ENCODE results near the gene STIMATE.

STIMATE gene

GRCh38 chr3:52822363-52822762 lies 75.0 kb downstream of the STIMATE start:
- Mint-ChIP-seq H3K4me3 (no peak overlapping the region), H3K36me3 (peaks cover 0 to 3% of the 10 kb centered on the region in 2 donors), H3K27ac (no peak overlapping the region), H3K4me1 (no peaks in the 10 kb centered on the region), H3K27me3 (no peaks in the 10 kb centered on the region), H3K9me3 (no peaks in the 10 kb centered on the region)
- DNase-seq (no peak), ATAC-seq (replicated peaks) (no peak)

GRCh38 chr3:52820736-52821135 lies 76.6 kb downstream of the STIMATE start:
- DNase-seq: no peak
- peak; percentile 59 to 63 for ATAC-seq (replicated peaks)

GRCh38 chr3:52819936-52820335 lies 77.4 kb downstream of the STIMATE start:
- H3K4me3 Mint-ChIP-seq: no peak overlapping the region
- no peak for ATAC-seq (replicated peaks)

More at GRCh38 chr3:52820736-52821135, 76.6 kb downstream of the STIMATE start:
- Mint-ChIP-seq H3K27ac (no peak overlapping the region), H3K4me3 (no peak overlapping the region), H3K4me1 (no peaks in the 10 kb centered on the region), H3K36me3 (peaks cover 0 to 3% of the 10 kb centered on the region in 2 donors), H3K9me3 (no peaks in the 10 kb centered on the region), H3K27me3 (no peaks in the 10 kb centered on the region)

GRCh38 chr3:52817860-52818259 lies 79.5 kb downstream of the STIMATE start:
- Mint-ChIP-seq H3K36me3 (peaks cover 0 to 3% of the 10 kb centered on the region in 2 donors), H3K4me1 (no peaks in the 10 kb centered on the region), H3K4me3 (no peak overlapping the region), H3K9me3 (no peaks in the 10 kb centered on the region), H3K27ac (no peak overlapping the region), H3K27me3 (no peaks in the 10 kb centered on the region)
- DNase-seq: no peak
- no peak for ATAC-seq (replicated peaks)

More at GRCh38 chr3:52819936-52820335, 77.4 kb downstream of the STIMATE start:
- peak overlapping the region; percentile 37 for H3K27ac Mint-ChIP-seq
- no peak for DNase-seq
- H3K4me1 Mint-ChIP-seq: no peaks in the 10 kb centered on the region
- H3K9me3 Mint-ChIP-seq: no peaks in the 10 kb centered on the region
- H3K27me3 Mint-ChIP-seq: no peaks in the 10 kb centered on the region
- H3K36me3 Mint-ChIP-seq: peaks cover 0 to 3% of the 10 kb centered on the region in 2 donors

- ATAC-seq (replicated peaks) (no peak), DNase-seq (no peak)
- peaks cover 0 to 3% of the 10 kb centered on the region in 2 donors for H3K36me3 Mint-ChIP-seq
- no peaks in the 10 kb centered on the region for H3K4me1 Mint-ChIP-seq
- no peak overlapping the region for H3K4me3 Mint-ChIP-seq
- H3K27ac Mint-ChIP-seq: peak overlapping the region; percentile 14
- no peaks in the 10 kb centered on the region for H3K27me3 Mint-ChIP-seq
- no peaks in the 10 kb centered on the region for H3K9me3 Mint-ChIP-seq
Measured at GRCh38 chr3:52817221-52817620, 80.1 kb downstream of the STIMATE start.

GRCh38 chr3:52816654-52817053 lies 80.7 kb downstream of the STIMATE start:
- H3K4me3 Mint-ChIP-seq: no peak overlapping the region
- no peaks in the 10 kb centered on the region for H3K4me1 Mint-ChIP-seq
- no peak overlapping the region for H3K27ac Mint-ChIP-seq
- H3K9me3 Mint-ChIP-seq: no peaks in the 10 kb centered on the region
- no peak for ATAC-seq (replicated peaks)
- H3K36me3 Mint-ChIP-seq: peaks cover 0 to 3% of the 10 kb centered on the region in 2 donors
- H3K27me3 Mint-ChIP-seq: no peaks in the 10 kb centered on the region
- DNase-seq: no peak

GRCh38 chr3:52816199-52816598 lies 81.1 kb downstream of the STIMATE start:
- Mint-ChIP-seq H3K4me1 (no peaks in the 10 kb centered on the region), H3K4me3 (no peak overlapping the region), H3K27ac (no peak overlapping the region), H3K36me3 (peaks cover 0 to 3% of the 10 kb centered on the region in 2 donors), H3K27me3 (no peaks in the 10 kb centered on the region), H3K9me3 (no peaks in the 10 kb centered on the region)
- no peak for DNase-seq
- ATAC-seq (replicated peaks): no peak

GRCh38 chr3:52813810-52814209 lies 83.5 kb downstream of the STIMATE start:
- no peak overlapping the region for H3K27ac Mint-ChIP-seq
- no peaks in the 10 kb centered on the region for H3K9me3 Mint-ChIP-seq
- peaks cover 0 to 8% of the 10 kb centered on the region in 2 donors for H3K27me3 Mint-ChIP-seq
- no peaks in the 10 kb centered on the region for H3K36me3 Mint-ChIP-seq
- H3K4me3 Mint-ChIP-seq: no peak overlapping the region
- ATAC-seq (replicated peaks) (no peak), DNase-seq (no peak)
- H3K4me1 Mint-ChIP-seq: peaks cover 3 to 5% of the 10 kb centered on the region in 2 donors

- H3K9me3 Mint-ChIP-seq: no peaks in the 10 kb centered on the region
- H3K27me3 Mint-ChIP-seq: peaks cover 0 to 8% of the 10 kb centered on the region in 2 donors
- no peak for DNase-seq
- no peak overlapping the region for H3K4me3 Mint-ChIP-seq
- peaks cover 3 to 5% of the 10 kb centered on the region in 2 donors for H3K4me1 Mint-ChIP-seq
- H3K27ac Mint-ChIP-seq: no peak overlapping the region
- no peaks in the 10 kb centered on the region for H3K36me3 Mint-ChIP-seq
- ATAC-seq (replicated peaks): no peak
Measured at GRCh38 chr3:52811452-52812011, 85.8 kb downstream of the STIMATE start.

GRCh38 chr3:52810923-52811322 lies 86.4 kb downstream of the STIMATE start:
- DNase-seq (no peak), ATAC-seq (replicated peaks) (no peak)
- peaks cover 3 to 5% of the 10 kb centered on the region in 2 donors for H3K4me1 Mint-ChIP-seq
- H3K9me3 Mint-ChIP-seq: no peaks in the 10 kb centered on the region
- H3K27ac Mint-ChIP-seq: no peak overlapping the region
- no peak overlapping the region for H3K4me3 Mint-ChIP-seq
- no peaks in the 10 kb centered on the region for H3K36me3 Mint-ChIP-seq
- H3K27me3 Mint-ChIP-seq: peaks cover 0 to 8% of the 10 kb centered on the region in 2 donors

- peaks cover 3 to 5% of the 10 kb centered on the region in 2 donors for H3K4me1 Mint-ChIP-seq
- H3K27ac Mint-ChIP-seq: no peak overlapping the region
- ATAC-seq (replicated peaks) (no peak), DNase-seq (no peak)
- H3K27me3 Mint-ChIP-seq: peaks cover 0 to 8% of the 10 kb centered on the region in 2 donors
- H3K36me3 Mint-ChIP-seq: no peaks in the 10 kb centered on the region
- H3K4me3 Mint-ChIP-seq: no peak overlapping the region
- no peaks in the 10 kb centered on the region for H3K9me3 Mint-ChIP-seq
Measured at GRCh38 chr3:52809662-52810377, 87.5 kb downstream of the STIMATE start.

GRCh38 chr3:52809149-52809548 lies 88.2 kb downstream of the STIMATE start:
- Mint-ChIP-seq H3K27me3 (peaks cover 0 to 8% of the 10 kb centered on the region in 2 donors), H3K4me3 (no peak overlapping the region), H3K9me3 (no peaks in the 10 kb centered on the region), H3K4me1 (peaks cover 3 to 5% of the 10 kb centered on the region in 2 donors), H3K36me3 (no peaks in the 10 kb centered on the region), H3K27ac (no peak overlapping the region)
- ATAC-seq (replicated peaks): no peak
- no peak for DNase-seq

- ATAC-seq (replicated peaks) (no peak), DNase-seq (no peak)
- H3K27ac Mint-ChIP-seq: no peak overlapping the region
- H3K9me3 Mint-ChIP-seq: no peaks in the 10 kb centered on the region
- peaks cover 0 to 8% of the 10 kb centered on the region in 2 donors for H3K27me3 Mint-ChIP-seq
- H3K4me3 Mint-ChIP-seq: no peak overlapping the region
- H3K36me3 Mint-ChIP-seq: no peaks in the 10 kb centered on the region
- H3K4me1 Mint-ChIP-seq: peaks cover 3 to 5% of the 10 kb centered on the region in 2 donors
Measured at GRCh38 chr3:52805270-52806039, 91.9 kb downstream of the STIMATE start.

GRCh38 chr3:52801839-52802238 lies 95.5 kb downstream of the STIMATE start:
- ATAC-seq (replicated peaks) (no peak), DNase-seq (no peak)
- Mint-ChIP-seq H3K9me3 (no peaks in the 10 kb centered on the region), H3K36me3 (no peaks in the 10 kb centered on the region), H3K4me1 (no peaks in the 10 kb centered on the region), H3K27me3 (no peaks in the 10 kb centered on the region), H3K4me3 (no peak overlapping the region), H3K27ac (no peak overlapping the region)
